Stomach (tissue), 4 donors: ENCODE measurements around the gene KRT33A.
"Not testable (repeated sequence)": the region's sequence is repeated elsewhere in the genome, so short reads cannot be mapped to it uniquely, and the experiment has no call there.

ENCODE experiments used
- POLR2A ChIP-seq, 4 donors: fragments of 450-650 bp; IDR thresholded peaks; one replicate each; pipeline ENCODE4 v1.6.1; 2016; ENCODE audit warnings: antibody characterized with exemption in 4 of 4, control low read depth in 2 of 4, mild to moderate bottlenecking in 1 of 4, moderate library complexity in 1 of 4
- POLR2AphosphoS5 ChIP-seq, 3 donors: sonication (generic); formaldehyde crosslinking; IDR thresholded peaks; one replicate each; pipeline ENCODE4 v1.6.1; 2016; ENCODE audit warnings: antibody characterized with exemption in 3 of 3
- TF ChIP-seq, protein P1 (sequence below), 7 experiments: fragments of 450-650 bp in 4 of 7; fragments of 200-600 bp in 3 of 7; sonication (generic) in 3 of 7; IDR thresholded peaks; one replicate each; pipeline ENCODE4 v1.5.1; 2016 to 2019; ENCODE audit warnings: antibody characterized with exemption in 7 of 7, control low read depth in 2 of 7, mild to moderate bottlenecking in 1 of 7

DNA sequence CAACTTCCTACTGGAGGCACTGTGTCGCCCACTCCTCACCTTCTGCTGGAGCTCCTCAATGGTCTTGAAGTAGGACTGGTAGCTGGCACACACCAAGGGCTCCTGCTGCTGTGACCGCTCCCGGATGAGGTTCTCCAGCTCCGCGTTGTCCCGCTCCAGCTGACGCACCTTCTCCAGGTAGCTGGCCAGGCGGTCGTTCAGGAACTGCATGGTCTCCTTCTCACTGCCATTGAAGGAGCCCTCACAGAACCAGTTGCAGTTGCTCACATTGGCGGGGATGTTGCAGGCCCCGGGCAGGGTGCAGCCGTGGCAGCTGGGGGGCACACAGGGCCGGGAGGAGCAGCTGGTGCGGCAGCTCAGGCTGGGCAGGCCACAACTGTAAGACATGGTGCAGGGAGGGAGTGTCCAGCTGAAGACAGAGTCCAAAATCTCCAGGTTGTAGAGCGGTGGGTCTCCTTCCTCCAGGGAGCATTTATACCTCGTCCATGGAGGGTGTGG is at the start of gene KRT33A:
- TF ChIP-seq POLR2A, POLR2AphosphoS5 (IDR thresholded peaks at IDR 0.05): not testable (repeated sequence)
- TF ChIP-seq, protein P1, sequence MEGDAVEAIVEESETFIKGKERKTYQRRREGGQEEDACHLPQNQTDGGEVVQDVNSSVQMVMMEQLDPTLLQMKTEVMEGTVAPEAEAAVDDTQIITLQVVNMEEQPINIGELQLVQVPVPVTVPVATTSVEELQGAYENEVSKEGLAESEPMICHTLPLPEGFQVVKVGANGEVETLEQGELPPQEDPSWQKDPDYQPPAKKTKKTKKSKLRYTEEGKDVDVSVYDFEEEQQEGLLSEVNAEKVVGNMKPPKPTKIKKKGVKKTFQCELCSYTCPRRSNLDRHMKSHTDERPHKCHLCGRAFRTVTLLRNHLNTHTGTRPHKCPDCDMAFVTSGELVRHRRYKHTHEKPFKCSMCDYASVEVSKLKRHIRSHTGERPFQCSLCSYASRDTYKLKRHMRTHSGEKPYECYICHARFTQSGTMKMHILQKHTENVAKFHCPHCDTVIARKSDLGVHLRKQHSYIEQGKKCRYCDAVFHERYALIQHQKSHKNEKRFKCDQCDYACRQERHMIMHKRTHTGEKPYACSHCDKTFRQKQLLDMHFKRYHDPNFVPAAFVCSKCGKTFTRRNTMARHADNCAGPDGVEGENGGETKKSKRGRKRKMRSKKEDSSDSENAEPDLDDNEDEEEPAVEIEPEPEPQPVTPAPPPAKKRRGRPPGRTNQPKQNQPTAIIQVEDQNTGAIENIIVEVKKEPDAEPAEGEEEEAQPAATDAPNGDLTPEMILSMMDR (IDR thresholded peaks at IDR 0.05), result not testable (repeated sequence)
